ENCODE results near the gene MAPT. TPM values are rescaled to one million over a fixed set of nuclear protein-coding genes. Genes with fewer than 3 reads are reported as not detected.

The MAPT gene
- total RNA-seq, 2 experiments from 2014 or later: 1.3 to 1.4 TPM

GRCh38 chr17:46000757-46001156, 106.4 kb downstream of the MAPT start:
- ATAC-seq: no peak
- H3K4me3 Mint-ChIP-seq: no peak overlapping the region
- no peak for TF ChIP-seq CTCF (IDR thresholded peaks at IDR 0.05)
- ChIA-PET POLR2A (no interaction called here), CTCF (interaction anchor here (0.9 to 6.2 kb wide), 6 partner anchors 9 to 286 kb away, joined by 3 to 46 read pairs (median 6); no protein-coding TSS in a partner anchor)
- no peaks in the 10 kb centered on the region for H3K27me3 Mint-ChIP-seq
- no peaks in the 10 kb centered on the region for H3K36me3 Mint-ChIP-seq (ENCODE audit: low read depth)
- H3K9me3 Mint-ChIP-seq: no peaks in the 10 kb centered on the region
- intact Hi-C loops (cut with micrococcal nuclease): loop anchor here (10.0 kb wide), 1 partner anchor 284 kb away; no protein-coding TSS in a partner anchor
- no peaks in the 10 kb centered on the region for H3K4me1 Mint-ChIP-seq (ENCODE audit: low read depth)
- DNase-seq: no peak
- no peak overlapping the region for H3K27ac Mint-ChIP-seq

GRCh38 chr17:46001390-46002310, 107.3 kb downstream of the MAPT start:
- Mint-ChIP-seq H3K4me3 (no peak overlapping the region), H3K9me3 (no peaks in the 10 kb centered on the region), H3K27ac (no peak overlapping the region), H3K36me3 (ENCODE audit: low read depth) (no peaks in the 10 kb centered on the region), H3K27me3 (no peaks in the 10 kb centered on the region), H3K4me1 (ENCODE audit: low read depth) (no peaks in the 10 kb centered on the region)
- TF ChIP-seq CTCF (IDR thresholded peaks at IDR 0.05): no peak
- intact Hi-C loops (cut with micrococcal nuclease): loop anchor here (2.0 to 10.0 kb wide), 2 partner anchors 211 to 283 kb away; no protein-coding TSS in a partner anchor
- DNase-seq (no peak), ATAC-seq (no peak)
- ChIA-PET POLR2A (interaction anchor here (0.7 kb wide), 2 partner anchors 84 to 192 kb away, joined by 3 to 4 read pairs; partner anchors contain the start of gene KANSL1), CTCF (interaction anchor here (0.6 to 6.2 kb wide), 10 partner anchors 10 to 285 kb away, joined by 3 to 46 read pairs (median 5); no protein-coding TSS in a partner anchor)

GRCh38 chr17:46002311-46002972, 108.1 kb downstream of the MAPT start:
- DNase-seq (peak; percentile 84), ATAC-seq (peak; percentile 99)
- POLR2A ChIA-PET: interaction anchor here (0.7 kb wide), 1 partner anchor 191 kb away, joined by 3 read pairs; the partner anchor contains the start of gene KANSL1
- CTCF ChIA-PET: interaction anchor here (0.6 to 6.2 kb wide), 19 partner anchors 11 to 284 kb away, joined by 3 to 46 read pairs (median 4); no protein-coding TSS in a partner anchor
- Mint-ChIP-seq H3K4me3 (no peak overlapping the region), H3K27ac (no peak overlapping the region), H3K9me3 (no peaks in the 10 kb centered on the region), H3K36me3 (ENCODE audit: low read depth) (no peaks in the 10 kb centered on the region), H3K4me1 (ENCODE audit: low read depth) (no peaks in the 10 kb centered on the region), H3K27me3 (no peaks in the 10 kb centered on the region)
- intact Hi-C loops (cut with micrococcal nuclease): loop anchor here (2.0 to 10.0 kb wide), 2 partner anchors 210 to 282 kb away; no protein-coding TSS in a partner anchor
- TF ChIP-seq CTCF (IDR thresholded peaks at IDR 0.05): peak; percentile 85

- DNase-seq: no peak
- intact Hi-C loops (cut with micrococcal nuclease): loop anchor here (2.0 to 10.0 kb wide), 2 partner anchors 210 to 282 kb away; no protein-coding TSS in a partner anchor
- ATAC-seq: no peak
- ChIA-PET POLR2A (no interaction called here), CTCF (interaction anchor here (0.7 to 6.2 kb wide), 18 partner anchors 10 to 285 kb away, joined by 3 to 46 read pairs (median 6); no protein-coding TSS in a partner anchor)
- H3K4me1 Mint-ChIP-seq (ENCODE audit: low read depth): no peaks in the 10 kb centered on the region
- H3K27me3 Mint-ChIP-seq: no peaks in the 10 kb centered on the region
- H3K9me3 Mint-ChIP-seq: no peaks in the 10 kb centered on the region
- H3K4me3 Mint-ChIP-seq: no peak overlapping the region
- H3K36me3 Mint-ChIP-seq (ENCODE audit: low read depth): no peaks in the 10 kb centered on the region
- no peak overlapping the region for H3K27ac Mint-ChIP-seq
- TF ChIP-seq CTCF (IDR thresholded peaks at IDR 0.05): no peak
Measured at GRCh38 chr17:46002973-46003316, 108.6 kb downstream of the MAPT start.

Data from activated CD8-positive, alpha-beta T cell treated with anti-CD3 and anti-CD28 coated beads for 36 hours (primary cell).